ENCODE measurements around the gene RBMS3.

GRCh38 chr3:29892976-29893554, 612.2 kb downstream of the RBMS3 start:
- TF ChIP-seq, protein P1, sequence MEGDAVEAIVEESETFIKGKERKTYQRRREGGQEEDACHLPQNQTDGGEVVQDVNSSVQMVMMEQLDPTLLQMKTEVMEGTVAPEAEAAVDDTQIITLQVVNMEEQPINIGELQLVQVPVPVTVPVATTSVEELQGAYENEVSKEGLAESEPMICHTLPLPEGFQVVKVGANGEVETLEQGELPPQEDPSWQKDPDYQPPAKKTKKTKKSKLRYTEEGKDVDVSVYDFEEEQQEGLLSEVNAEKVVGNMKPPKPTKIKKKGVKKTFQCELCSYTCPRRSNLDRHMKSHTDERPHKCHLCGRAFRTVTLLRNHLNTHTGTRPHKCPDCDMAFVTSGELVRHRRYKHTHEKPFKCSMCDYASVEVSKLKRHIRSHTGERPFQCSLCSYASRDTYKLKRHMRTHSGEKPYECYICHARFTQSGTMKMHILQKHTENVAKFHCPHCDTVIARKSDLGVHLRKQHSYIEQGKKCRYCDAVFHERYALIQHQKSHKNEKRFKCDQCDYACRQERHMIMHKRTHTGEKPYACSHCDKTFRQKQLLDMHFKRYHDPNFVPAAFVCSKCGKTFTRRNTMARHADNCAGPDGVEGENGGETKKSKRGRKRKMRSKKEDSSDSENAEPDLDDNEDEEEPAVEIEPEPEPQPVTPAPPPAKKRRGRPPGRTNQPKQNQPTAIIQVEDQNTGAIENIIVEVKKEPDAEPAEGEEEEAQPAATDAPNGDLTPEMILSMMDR (IDR thresholded peaks at IDR 0.05) = no peak
- TF ChIP-seq POLR2A (IDR thresholded peaks at IDR 0.05) = no peak
